ENCODE data around the gene CDC123. TPM values are rescaled to one million over a fixed set of nuclear protein-coding genes. Genes with fewer than 3 reads are reported as not detected.

CDC123 gene
- total and polyA plus RNA-seq, 4 donors: 32.7 to 58.5 (median 40.7) TPM

GRCh38 chr10:12235116-12235694 lies 39.2 kb downstream of the CDC123 start:
- WGBS: 75% methylated on average over 3 of the region's 3 CpGs
- TF ChIP-seq ZBTB33 (IDR thresholded peaks at IDR 0.05): no peak
- TF ChIP-seq FOXA1 (IDR thresholded peaks at IDR 0.05): no peak
- no peak for TF ChIP-seq YY1 (IDR thresholded peaks at IDR 0.05)
- no peak for TF ChIP-seq SP1 (IDR thresholded peaks at IDR 0.05)
- no peak for TF ChIP-seq FOXA2 (IDR thresholded peaks at IDR 0.05)
- no peak for TF ChIP-seq JUND (IDR thresholded peaks at IDR 0.05)
- TF ChIP-seq RAD21 (IDR thresholded peaks at IDR 0.05): no peak
- TF ChIP-seq, protein P1, sequence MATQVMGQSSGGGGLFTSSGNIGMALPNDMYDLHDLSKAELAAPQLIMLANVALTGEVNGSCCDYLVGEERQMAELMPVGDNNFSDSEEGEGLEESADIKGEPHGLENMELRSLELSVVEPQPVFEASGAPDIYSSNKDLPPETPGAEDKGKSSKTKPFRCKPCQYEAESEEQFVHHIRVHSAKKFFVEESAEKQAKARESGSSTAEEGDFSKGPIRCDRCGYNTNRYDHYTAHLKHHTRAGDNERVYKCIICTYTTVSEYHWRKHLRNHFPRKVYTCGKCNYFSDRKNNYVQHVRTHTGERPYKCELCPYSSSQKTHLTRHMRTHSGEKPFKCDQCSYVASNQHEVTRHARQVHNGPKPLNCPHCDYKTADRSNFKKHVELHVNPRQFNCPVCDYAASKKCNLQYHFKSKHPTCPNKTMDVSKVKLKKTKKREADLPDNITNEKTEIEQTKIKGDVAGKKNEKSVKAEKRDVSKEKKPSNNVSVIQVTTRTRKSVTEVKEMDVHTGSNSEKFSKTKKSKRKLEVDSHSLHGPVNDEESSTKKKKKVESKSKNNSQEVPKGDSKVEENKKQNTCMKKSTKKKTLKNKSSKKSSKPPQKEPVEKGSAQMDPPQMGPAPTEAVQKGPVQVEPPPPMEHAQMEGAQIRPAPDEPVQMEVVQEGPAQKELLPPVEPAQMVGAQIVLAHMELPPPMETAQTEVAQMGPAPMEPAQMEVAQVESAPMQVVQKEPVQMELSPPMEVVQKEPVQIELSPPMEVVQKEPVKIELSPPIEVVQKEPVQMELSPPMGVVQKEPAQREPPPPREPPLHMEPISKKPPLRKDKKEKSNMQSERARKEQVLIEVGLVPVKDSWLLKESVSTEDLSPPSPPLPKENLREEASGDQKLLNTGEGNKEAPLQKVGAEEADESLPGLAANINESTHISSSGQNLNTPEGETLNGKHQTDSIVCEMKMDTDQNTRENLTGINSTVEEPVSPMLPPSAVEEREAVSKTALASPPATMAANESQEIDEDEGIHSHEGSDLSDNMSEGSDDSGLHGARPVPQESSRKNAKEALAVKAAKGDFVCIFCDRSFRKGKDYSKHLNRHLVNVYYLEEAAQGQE (IDR thresholded peaks at IDR 0.05): no peak
- no peak for TF ChIP-seq HNF4G (IDR thresholded peaks at IDR 0.05)
- no peak for TF ChIP-seq MAX (IDR thresholded peaks at IDR 0.05)
- TF ChIP-seq, protein P2, sequence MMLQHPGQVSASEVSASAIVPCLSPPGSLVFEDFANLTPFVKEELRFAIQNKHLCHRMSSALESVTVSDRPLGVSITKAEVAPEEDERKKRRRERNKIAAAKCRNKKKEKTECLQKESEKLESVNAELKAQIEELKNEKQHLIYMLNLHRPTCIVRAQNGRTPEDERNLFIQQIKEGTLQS (IDR thresholded peaks at IDR 0.05): no peak
- TF ChIP-seq TAF1 (conservative IDR thresholded peaks at IDR 0.05): no peak
- no peak for TF ChIP-seq HNF4A (conservative IDR thresholded peaks at IDR 0.05)
- no peak for TF ChIP-seq GABPA (IDR thresholded peaks at IDR 0.05 in 1 of 2, conservative IDR thresholded peaks at IDR 0.05 in 1 of 2)
- TF ChIP-seq EGR1 (IDR thresholded peaks at IDR 0.05; ENCODE audit: low read depth in 2 of 2): no peak
- no peak for TF ChIP-seq NR2F2 (IDR thresholded peaks at IDR 0.05)
- no peak for TF ChIP-seq CTCF (IDR thresholded peaks at IDR 0.05; ENCODE audit: low read depth, low read length, missing input control)
- TF ChIP-seq RXRA (IDR thresholded peaks at IDR 0.05): no peak
- no peak overlapping the region for H3K27ac ChIP-seq (ENCODE audit: low read depth in 1 of 2, low read length in 2 of 2)
- H3K4me3 ChIP-seq (ENCODE audit: low read depth in 1 of 3, low read length in 3 of 3): no peak overlapping the region
- H3K9me3 ChIP-seq (ENCODE audit: control insufficient read depth in 4 of 4, low read length in 3 of 4): no peaks in the 10 kb centered on the region
- H3K9ac ChIP-seq (ENCODE audit: low read depth in 1 of 2, low read length in 2 of 2): no peak overlapping the region
- H3K27me3 ChIP-seq (ENCODE audit: control insufficient read depth in 4 of 4, insufficient read depth in 4 of 4, low read length in 3 of 4): no peaks in the 10 kb centered on the region
- H3K36me3 ChIP-seq (ENCODE audit: control insufficient read depth in 4 of 4, insufficient read depth in 3 of 4, low read depth in 1 of 4, low read length in 3 of 4): peaks cover 2 to 17% (median 10%) of the 10 kb centered on the region in 4 donors
- no peak for DNase-seq (ENCODE audit: low spot score)
- H3K4me1 ChIP-seq (ENCODE audit: control insufficient read depth in 4 of 4, insufficient read depth in 4 of 4, low read length in 3 of 4): peaks cover 7 to 18% (median 9%) of the 10 kb centered on the region in 4 donors
